Panc1 (cell line): Measurements from ENCODE around the gene NEXN. TPM values are rescaled to one million over a fixed set of nuclear protein-coding genes. Genes with fewer than 3 reads are reported as not detected.
A peak's percentile ranks its signal among the peaks of the same experiment; 100 is the strongest.

Source experiments
- ATAC-seq: fragments of 200-7000 bp; cut with Tn5 transposase; 2 replicates; pipeline ENCODE4 v1.9.1; 2020; ENCODE audit warnings: mild to moderate bottlenecking, moderate library complexity
- BruUV-seq: library from RNA; stranded (reverse); fragments of 400-500 nt; replicated peaks from 2 replicates; lab custom pipeline; 2021; lab: Mats Ljungman, UMichigan
- CTCF ChIA-PET: fragments of 300-600 bp; sonication (Branson Sonifier 250); formaldehyde crosslinking; loops from one replicate; lab custom pipeline; 2022; ENCODE audit warnings: antibody characterized with exemption; lab: Charles Lee
- POLR2A ChIA-PET: fragments of 300-600 bp; sonication (Branson Sonifier 250); formaldehyde crosslinking; loops from one replicate; lab custom pipeline; 2022; ENCODE audit warnings: antibody characterized with exemption; lab: Charles Lee
- DNase-seq: peaks from one replicate; pipeline ENCODE4 v3.0.0-alpha.2; 2010; ENCODE audit warnings: low read depth, low spot score
- H3K27ac ChIP-seq: 2 replicates; pipeline ENCODE4 v1.5.1; 2011; ENCODE audit warnings: mild to moderate bottlenecking, low read length, inconsistent platforms
- H3K27me3 ChIP-seq: fragments of 200-500 bp; sonication (Bioruptor generic); 2 replicates; pipeline ENCODE4 v1.6.0; 2014; ENCODE audit warnings: low read length, inconsistent platforms; ENCODE audit not compliant: control insufficient read depth, insufficient read depth
- H3K36me3 ChIP-seq: fragments of 200-500 bp; sonication (Bioruptor generic); 2 replicates; pipeline ENCODE4 v1.5.1; 2014; ENCODE audit warnings: inconsistent platforms, mild to moderate bottlenecking, low read length, moderate library complexity; ENCODE audit not compliant: control insufficient read depth, insufficient read depth
- H3K4me1 ChIP-seq: 2 replicates; pipeline ENCODE4 v1.5.1; 2011; ENCODE audit warnings: inconsistent platforms, mild to moderate bottlenecking, low read length, moderate library complexity; ENCODE audit not compliant: control insufficient read depth, insufficient read depth
- H3K4me3 ChIP-seq, 2 experiments: 2 replicates each; pipeline ENCODE4 v1.5.1; 2011 to 2012; ENCODE audit warnings: low read depth in 2 of 2, low read length in 2 of 2, mild to moderate bottlenecking in 2 of 2, inconsistent platforms in 1 of 2, moderate library complexity in 1 of 2
- H3K9me3 ChIP-seq: fragments of 200-500 bp; sonication (Bioruptor generic); 2 replicates; pipeline ENCODE4 v1.5.1; 2014; ENCODE audit warnings: low read depth, mild to moderate bottlenecking, inconsistent platforms, low read length, moderate library complexity; ENCODE audit not compliant: control insufficient read depth, insufficient read depth
- CTCF ChIP-seq: fragments of 450-650 bp; IDR thresholded peaks from 2 replicates; pipeline ENCODE4 v1.5.1; 2017; ENCODE audit warnings: mild to moderate bottlenecking
- POLR2AphosphoS5 ChIP-seq: IDR thresholded peaks from 2 replicates; pipeline ENCODE4 v1.6.1; 2012; ENCODE audit warnings: mild to moderate bottlenecking, low read depth, low read length, moderate library complexity
- REST ChIP-seq, 2 experiments: IDR thresholded peaks; 2 replicates each; pipeline ENCODE4 v1.6.1; 2011 to 2012; ENCODE audit warnings: low read depth in 2 of 2, control low read depth in 1 of 2, low read length in 1 of 2, mild to moderate bottlenecking in 1 of 2, moderate library complexity in 1 of 2; ENCODE audit not compliant: insufficient read depth in 1 of 2
- SIN3A ChIP-seq: IDR thresholded peaks from 2 replicates; pipeline ENCODE4 v1.6.1; 2012; ENCODE audit warnings: low read depth, mild to moderate bottlenecking, low read length, moderate library complexity, borderline replicate concordance; ENCODE audit not compliant: insufficient read depth
- TCF7L2 ChIP-seq: IDR thresholded peaks from 2 replicates; pipeline ENCODE4 v1.6.1; 2011; ENCODE audit warnings: mild to moderate bottlenecking, low read depth, low read length, inconsistent platforms
- in situ Hi-C: cut with HindIII; loops from 2 replicates; pipeline ENCODE4 v1.10.0; 2016; ENCODE audit warnings: low sequenced_read_pairs, low pct_unique_long_range_greater_than_20kb
- intact Hi-C: fragments of 100-400 bp; cut with micrococcal nuclease; formaldehyde crosslinking; loops from one replicate; pipeline ENCODE4 v1.10.0; 2022; ENCODE audit not compliant: unreplicated experiment
- total RNA-seq: library from RNA; stranded (reverse); gene quantifications from one replicate; pipeline ENCODE4 v1.2.1, GENCODE V29; 2021; ENCODE audit not compliant: unreplicated experiment

The NEXN gene
- total RNA-seq, 1 experiment from 2014 or later: 5.4 TPM

- in situ Hi-C loops (no loop called here), intact Hi-C loops (no loop called here)
- no peaks in the 10 kb centered on the region for H3K9me3 ChIP-seq
- ATAC-seq: no peak
- no TSS peak for BruUV-seq
- no peaks in the 10 kb centered on the region for H3K4me1 ChIP-seq
- TF ChIP-seq CTCF: no peak
- 0 out of 2 replicates have a peak, but pooled peaks have one; percentile 10 for TF ChIP-seq POLR2AphosphoS5
- ChIA-PET POLR2A (interaction anchor here (0.6 kb wide), 1 partner anchor 163 kb away, joined by 3 read pairs; no protein-coding TSS in a partner anchor), CTCF (no interaction called here)
- H3K27ac ChIP-seq: no peak overlapping the region
- peaks cover 69% of the 10 kb centered on the region for H3K36me3 ChIP-seq
- H3K4me3 ChIP-seq: no peak overlapping the region
- no peaks in the 10 kb centered on the region for H3K27me3 ChIP-seq
- no peak for DNase-seq
These were observed 62.4 kb downstream of the NEXN start for GRCh38 chr1:77950873-77951272.

DNA sequence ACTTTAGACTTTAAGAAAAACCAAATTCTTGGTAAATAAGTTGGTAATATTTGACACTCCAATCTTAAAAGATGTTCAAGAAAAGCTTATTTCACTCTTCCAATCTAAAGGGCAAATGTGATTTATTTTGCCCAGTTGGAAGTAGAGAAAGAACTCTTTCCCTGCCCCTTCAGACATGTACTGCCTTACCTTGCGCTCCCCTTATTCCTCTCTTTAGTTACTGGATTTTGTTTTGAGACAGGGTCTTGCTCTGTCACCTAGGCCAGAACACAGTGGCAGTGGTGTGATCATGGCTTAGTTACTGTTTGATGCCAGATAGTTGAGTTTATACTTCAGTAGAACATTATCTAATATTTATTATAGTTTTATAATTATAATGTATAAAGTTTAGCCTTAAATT lies 62.9 kb downstream of the NEXN start:
- no peak overlapping the region for H3K27ac ChIP-seq
- ChIA-PET POLR2A (interaction anchor here (0.6 kb wide), 1 partner anchor 162 kb away, joined by 3 read pairs; no protein-coding TSS in a partner anchor), CTCF (no interaction called here)
- H3K4me3 ChIP-seq: no peak overlapping the region
- ATAC-seq (no peak), DNase-seq (no peak)
- TF ChIP-seq POLR2AphosphoS5 (no peak), CTCF (no peak)
- in situ Hi-C loops (no loop called here), intact Hi-C loops (no loop called here)
- no peaks in the 10 kb centered on the region for H3K9me3 ChIP-seq
- no peaks in the 10 kb centered on the region for H3K27me3 ChIP-seq
- H3K4me1 ChIP-seq: no peaks in the 10 kb centered on the region
- BruUV-seq: no TSS peak
- peaks cover 69% of the 10 kb centered on the region for H3K36me3 ChIP-seq

- no peaks in the 10 kb centered on the region for H3K4me1 ChIP-seq
- no peaks in the 10 kb centered on the region for H3K9me3 ChIP-seq
- H3K36me3 ChIP-seq: peaks cover 66% of the 10 kb centered on the region
- intact Hi-C loops (no loop called here), in situ Hi-C loops (no loop called here)
- no peak for DNase-seq
- H3K4me3 ChIP-seq: no peak overlapping the region
- no peak for TF ChIP-seq REST (IDR thresholded peaks at IDR 0.05; ENCODE audit: insufficient read depth in 1 of 2, low read depth in 2 of 2, low read length in 1 of 2)
- TF ChIP-seq POLR2AphosphoS5: no peak
- TF ChIP-seq CTCF: no peak
- TF ChIP-seq SIN3A: no peak
- no peak for TF ChIP-seq TCF7L2
- POLR2A ChIA-PET: no interaction called here
- no TSS peak for BruUV-seq
- H3K27ac ChIP-seq: no peak overlapping the region
- no peak for ATAC-seq
- H3K27me3 ChIP-seq: no peaks in the 10 kb centered on the region
- CTCF ChIA-PET: no interaction called here
These were observed 65.5 kb downstream of the NEXN start for GRCh38 chr1:77953907-77954306.
